ENCODE results near the gene ZBTB32. TPM values are rescaled to one million over a fixed set of nuclear protein-coding genes. Genes with fewer than 3 reads are reported as not detected.

Gene ZBTB32
- total RNA-seq, 1 donor: not detected

DNA sequence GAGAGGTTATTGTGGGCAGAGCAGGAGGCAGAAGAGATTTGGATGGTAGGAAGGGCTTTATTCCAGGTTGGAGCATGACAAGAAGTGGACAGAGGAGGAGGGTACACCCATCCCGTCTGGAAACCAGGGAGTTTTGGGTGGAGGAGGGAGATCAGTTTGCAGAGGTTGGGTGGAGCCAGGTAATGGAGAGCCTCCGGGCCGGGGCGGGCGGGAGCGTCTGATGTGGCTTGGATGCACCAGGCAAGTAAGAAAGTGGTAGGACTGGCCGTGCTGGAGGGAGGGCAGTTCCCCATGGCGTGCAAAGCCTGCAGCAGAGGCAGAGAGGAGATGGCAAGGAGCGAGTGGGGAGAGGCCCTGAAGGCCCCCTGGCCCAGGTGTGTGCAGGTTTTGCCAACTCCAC lies 27.0 kb downstream of the ZBTB32 start:
- Histone ChIP-seq H3K9me3 (ENCODE audit: low read depth, low read length) (no peaks in the 10 kb centered on the region), H3K27ac (ENCODE audit: low read depth, low read length) (no peak overlapping the region), H3K27me3 (ENCODE audit: insufficient read depth, low read length) (no peaks in the 10 kb centered on the region), H3K4me3 (ENCODE audit: insufficient read depth, low read length) (no peak overlapping the region), H3K36me3 (ENCODE audit: insufficient read depth, low read length) (peaks cover 65% of the 10 kb centered on the region), H3K4me2 (ENCODE audit: insufficient read depth, low read length) (no peak overlapping the region), H4K20me1 (ENCODE audit: insufficient read depth, low read length) (peaks cover 10% of the 10 kb centered on the region), H3K79me2 (ENCODE audit: insufficient read depth, low read length) (no peaks in the 10 kb centered on the region), H2AFZ (ENCODE audit: low read length) (no peak overlapping the region), H3K4me1 (ENCODE audit: insufficient read depth, low read length) (no peaks in the 10 kb centered on the region)
- TF ChIP-seq, protein P1, sequence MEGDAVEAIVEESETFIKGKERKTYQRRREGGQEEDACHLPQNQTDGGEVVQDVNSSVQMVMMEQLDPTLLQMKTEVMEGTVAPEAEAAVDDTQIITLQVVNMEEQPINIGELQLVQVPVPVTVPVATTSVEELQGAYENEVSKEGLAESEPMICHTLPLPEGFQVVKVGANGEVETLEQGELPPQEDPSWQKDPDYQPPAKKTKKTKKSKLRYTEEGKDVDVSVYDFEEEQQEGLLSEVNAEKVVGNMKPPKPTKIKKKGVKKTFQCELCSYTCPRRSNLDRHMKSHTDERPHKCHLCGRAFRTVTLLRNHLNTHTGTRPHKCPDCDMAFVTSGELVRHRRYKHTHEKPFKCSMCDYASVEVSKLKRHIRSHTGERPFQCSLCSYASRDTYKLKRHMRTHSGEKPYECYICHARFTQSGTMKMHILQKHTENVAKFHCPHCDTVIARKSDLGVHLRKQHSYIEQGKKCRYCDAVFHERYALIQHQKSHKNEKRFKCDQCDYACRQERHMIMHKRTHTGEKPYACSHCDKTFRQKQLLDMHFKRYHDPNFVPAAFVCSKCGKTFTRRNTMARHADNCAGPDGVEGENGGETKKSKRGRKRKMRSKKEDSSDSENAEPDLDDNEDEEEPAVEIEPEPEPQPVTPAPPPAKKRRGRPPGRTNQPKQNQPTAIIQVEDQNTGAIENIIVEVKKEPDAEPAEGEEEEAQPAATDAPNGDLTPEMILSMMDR (IDR thresholded peaks at IDR 0.05; ENCODE audit: extremely low read depth, low read depth, low read length): no peak
- DNase-seq (ENCODE audit: insufficient read length, low spot score, missing footprints): no peak

GRCh38 chr19:35731779-35732405 lies 27.5 kb downstream of the ZBTB32 start:
- Histone ChIP-seq H3K27me3 (ENCODE audit: insufficient read depth, low read length) (no peaks in the 10 kb centered on the region), H3K36me3 (ENCODE audit: insufficient read depth, low read length) (peaks cover 68% of the 10 kb centered on the region), H4K20me1 (ENCODE audit: insufficient read depth, low read length) (peaks cover 10% of the 10 kb centered on the region), H3K79me2 (ENCODE audit: insufficient read depth, low read length) (no peaks in the 10 kb centered on the region), H3K9me3 (ENCODE audit: low read depth, low read length) (no peaks in the 10 kb centered on the region), H3K4me3 (ENCODE audit: insufficient read depth, low read length) (no peak overlapping the region), H2AFZ (ENCODE audit: low read length) (no peak overlapping the region), H3K4me2 (ENCODE audit: insufficient read depth, low read length) (no peak overlapping the region), H3K4me1 (ENCODE audit: insufficient read depth, low read length) (no peaks in the 10 kb centered on the region), H3K27ac (ENCODE audit: low read depth, low read length) (no peak overlapping the region)
- DNase-seq (ENCODE audit: insufficient read length, low spot score, missing footprints): peak; percentile 81
- TF ChIP-seq, protein P1 (IDR thresholded peaks at IDR 0.05; ENCODE audit: extremely low read depth, low read depth, low read length): no peak

- H3K4me2 ChIP-seq (ENCODE audit: insufficient read depth, low read length): no peak overlapping the region
- H3K27me3 ChIP-seq (ENCODE audit: insufficient read depth, low read length): no peaks in the 10 kb centered on the region
- DNase-seq (ENCODE audit: insufficient read length, low spot score, missing footprints): peak; percentile 61
- H3K4me1 ChIP-seq (ENCODE audit: insufficient read depth, low read length): no peaks in the 10 kb centered on the region
- no peaks in the 10 kb centered on the region for H3K9me3 ChIP-seq (ENCODE audit: low read depth, low read length)
- TF ChIP-seq, protein P1 (IDR thresholded peaks at IDR 0.05; ENCODE audit: extremely low read depth, low read depth, low read length): no peak
- no peak overlapping the region for H3K27ac ChIP-seq (ENCODE audit: low read depth, low read length)
- H4K20me1 ChIP-seq (ENCODE audit: insufficient read depth, low read length): peaks cover 7% of the 10 kb centered on the region
- no peak overlapping the region for H2AFZ ChIP-seq (ENCODE audit: low read length)
- peaks cover 69% of the 10 kb centered on the region for H3K36me3 ChIP-seq (ENCODE audit: insufficient read depth, low read length)
- H3K4me3 ChIP-seq (ENCODE audit: insufficient read depth, low read length): no peak overlapping the region
- no peaks in the 10 kb centered on the region for H3K79me2 ChIP-seq (ENCODE audit: insufficient read depth, low read length)
These were observed 28.3 kb downstream of the ZBTB32 start for GRCh38 chr19:35732540-35733179.
